Islet of Langerhans (tissue), 1 donor: Measurements from ENCODE around the gene POGZ.
"Not testable (repeated sequence)": the region's sequence is repeated elsewhere in the genome, so short reads cannot be mapped to it uniquely, and the experiment has no call there.

Source experiments
- FAIRE-seq: peaks from one replicate; lab custom pipeline; 2011; peaks lifted over from hg19 to GRCh38; lab: Jason Lieb, UNC

POGZ gene

GRCh38 chr1:151419819-151420218 lies 39.5 kb downstream of the POGZ start:
- FAIRE-seq, result no peak

- FAIRE-seq, result no peak
These were observed 41.2 kb downstream of the POGZ start for GRCh38 chr1:151418081-151418480.

- no peak for FAIRE-seq
These were observed 43.1 kb downstream of the POGZ start for GRCh38 chr1:151416231-151416630.

- FAIRE-seq, result no peak
These were observed 47.4 kb downstream of the POGZ start for GRCh38 chr1:151411884-151412283.

- no peak for FAIRE-seq
These were observed 50.4 kb downstream of the POGZ start for GRCh38 chr1:151408891-151409290.

GRCh38 chr1:151407304-151407703 lies 52.0 kb downstream of the POGZ start:
- no peak for FAIRE-seq

GRCh38 chr1:151406176-151406575 lies 53.1 kb downstream of the POGZ start:
- no peak for FAIRE-seq

- FAIRE-seq, result no peak
These were observed 53.9 kb downstream of the POGZ start for GRCh38 chr1:151405187-151405951.

GRCh38 chr1:151403612-151404011 lies 55.7 kb downstream of the POGZ start:
- no peak for FAIRE-seq

GRCh38 chr1:151402764-151403163 lies 56.5 kb downstream of the POGZ start:
- no peak for FAIRE-seq

- no peak for FAIRE-seq
These were observed 57.4 kb downstream of the POGZ start for GRCh38 chr1:151401860-151402259.

- no peak for FAIRE-seq
These were observed 58.0 kb downstream of the POGZ start for GRCh38 chr1:151401125-151401788.

- peak; percentile 94 for FAIRE-seq
These were observed 59.7 kb downstream of the POGZ start, which contains the start of gene PSMB4 for GRCh38 chr1:151399324-151400171. PSMB4 (plus strand) TSS chr1:151399573; CDS start chr1:151399588, 15 bp downstream.

- FAIRE-seq, result not testable (repeated sequence)
These were observed 63.0 kb downstream of the POGZ start for GRCh38 chr1:151396265-151396664.

GRCh38 chr1:151393583-151393982 lies 65.7 kb downstream of the POGZ start:
- FAIRE-seq, result no peak

- no peak for FAIRE-seq
These were observed 68.2 kb downstream of the POGZ start for GRCh38 chr1:151391079-151391563.

- not testable (repeated sequence) for FAIRE-seq
These were observed 68.8 kb downstream of the POGZ start for GRCh38 chr1:151390221-151391078.

- no peak for FAIRE-seq
These were observed 73.3 kb downstream of the POGZ start for GRCh38 chr1:151386002-151386401.

- no peak for FAIRE-seq
These were observed 74.7 kb downstream of the POGZ start for GRCh38 chr1:151384584-151384983.

GRCh38 chr1:151377150-151377884 lies 82.0 kb downstream of the POGZ start:
- FAIRE-seq, result no peak

- FAIRE-seq, result no peak
These were observed 86.1 kb downstream of the POGZ start for GRCh38 chr1:151373196-151373595.
